GM19193 (cell line): Measurements from ENCODE around the gene COL25A1.

Experiments used
- POLR2A ChIP-seq: IDR thresholded peaks from 4 replicates; pipeline ENCODE4 v1.6.1; 2011; ENCODE audit not compliant: insufficient read depth, insufficient read length; ENCODE audit errors: extremely low read depth

COL25A1 gene

DNA sequence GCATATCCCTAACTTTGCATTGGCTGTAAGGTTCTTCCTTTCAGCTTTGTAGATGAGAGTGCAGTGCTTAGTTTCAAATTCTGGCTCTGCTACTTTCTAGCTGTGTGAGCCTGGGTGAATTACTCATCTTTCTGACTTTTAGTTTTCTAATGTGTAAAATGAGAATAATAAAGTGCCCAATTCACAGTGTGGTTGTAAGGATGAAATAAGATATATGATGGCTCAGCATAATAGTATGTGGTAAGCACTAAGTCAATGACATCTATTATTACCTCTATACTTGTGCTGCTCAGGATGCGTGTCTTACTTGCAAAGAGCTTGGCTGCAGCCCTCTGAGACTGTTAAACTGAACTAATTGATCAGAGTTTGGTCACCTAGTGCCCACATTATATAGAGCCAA, 509.0 kb downstream of the COL25A1 start:
- no peak for TF ChIP-seq POLR2A

DNA sequence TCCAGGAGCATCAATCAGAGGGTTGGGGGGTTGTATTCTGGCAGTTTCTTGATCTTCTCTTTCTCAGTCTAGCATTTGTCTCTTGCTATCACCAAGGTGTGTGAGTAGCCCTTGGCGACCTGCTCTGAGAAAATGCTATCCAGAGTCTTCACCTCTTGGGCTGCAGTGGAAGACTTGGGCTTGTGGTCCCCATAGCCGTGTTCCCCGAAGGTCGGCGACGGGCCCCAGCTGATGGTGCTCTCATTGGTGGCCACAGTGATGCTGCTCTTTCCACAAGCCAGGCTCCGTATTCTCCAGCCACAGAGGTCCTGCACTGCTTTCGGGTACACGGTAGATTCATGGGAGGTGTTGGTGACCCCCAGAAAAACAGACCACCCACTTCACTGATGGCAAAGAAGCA, 513.7 kb downstream of the COL25A1 start:
- TF ChIP-seq POLR2A: no peak

DNA sequence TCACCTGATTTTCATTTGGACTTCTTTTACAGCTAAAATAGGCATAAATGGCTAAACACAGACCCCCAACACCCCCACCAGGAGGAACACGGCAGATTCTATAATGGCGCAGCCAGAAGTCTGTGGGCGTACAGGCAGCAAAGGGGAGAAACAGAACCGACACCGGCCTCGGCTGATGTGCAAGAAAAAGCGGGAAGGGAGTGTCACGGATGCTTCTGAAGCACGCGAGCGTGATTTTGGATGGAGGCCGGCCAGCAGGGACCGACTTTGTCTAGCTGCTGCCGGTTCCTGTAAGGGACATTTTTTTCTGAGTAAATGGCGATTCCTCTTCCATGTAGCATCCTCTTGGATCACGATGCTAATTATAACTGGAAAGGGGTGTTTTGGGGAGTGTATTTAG, 514.7 kb downstream of the COL25A1 start:
- TF ChIP-seq POLR2A: no peak

DNA sequence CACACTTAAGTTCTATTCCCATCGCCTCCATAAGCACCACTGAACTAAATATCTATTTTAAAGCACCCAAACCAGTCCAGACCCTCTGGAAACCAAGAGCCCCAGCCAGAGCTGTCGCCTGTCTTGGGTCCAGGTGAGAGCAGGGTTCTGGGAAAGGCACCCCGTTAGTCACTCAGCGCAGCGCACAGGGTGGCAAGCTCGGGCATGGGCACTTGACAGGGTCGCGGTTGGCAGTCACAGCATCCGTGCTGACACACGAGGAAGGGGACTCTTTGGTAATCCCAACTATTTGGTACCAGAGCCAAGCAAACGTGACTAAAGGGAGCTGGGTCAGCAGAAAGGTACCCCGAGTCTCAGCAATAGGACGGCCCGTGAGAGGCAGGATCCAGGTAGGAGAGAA, 515.4 kb downstream of the COL25A1 start:
- TF ChIP-seq POLR2A: no peak

DNA sequence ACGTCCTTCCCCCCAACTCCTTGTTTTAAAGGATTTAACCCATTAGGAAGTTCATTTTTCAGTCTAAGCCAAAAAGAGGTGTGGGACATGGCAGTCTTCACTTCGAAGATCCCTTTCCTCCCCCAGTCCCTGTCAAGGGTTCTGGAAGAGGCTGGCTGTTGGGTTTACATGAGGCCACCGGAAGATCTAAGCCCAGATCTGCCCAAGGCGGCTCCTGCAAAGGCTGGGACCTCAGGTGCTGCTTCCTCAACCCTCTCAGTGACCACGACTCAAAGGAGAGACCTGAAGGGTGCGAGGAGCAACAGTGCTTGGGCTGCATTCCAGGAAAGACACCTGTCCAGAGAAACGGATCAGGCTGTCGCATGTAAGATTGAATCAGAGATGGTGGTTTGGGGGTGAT, 516.1 kb downstream of the COL25A1 start:
- no peak for TF ChIP-seq POLR2A

DNA sequence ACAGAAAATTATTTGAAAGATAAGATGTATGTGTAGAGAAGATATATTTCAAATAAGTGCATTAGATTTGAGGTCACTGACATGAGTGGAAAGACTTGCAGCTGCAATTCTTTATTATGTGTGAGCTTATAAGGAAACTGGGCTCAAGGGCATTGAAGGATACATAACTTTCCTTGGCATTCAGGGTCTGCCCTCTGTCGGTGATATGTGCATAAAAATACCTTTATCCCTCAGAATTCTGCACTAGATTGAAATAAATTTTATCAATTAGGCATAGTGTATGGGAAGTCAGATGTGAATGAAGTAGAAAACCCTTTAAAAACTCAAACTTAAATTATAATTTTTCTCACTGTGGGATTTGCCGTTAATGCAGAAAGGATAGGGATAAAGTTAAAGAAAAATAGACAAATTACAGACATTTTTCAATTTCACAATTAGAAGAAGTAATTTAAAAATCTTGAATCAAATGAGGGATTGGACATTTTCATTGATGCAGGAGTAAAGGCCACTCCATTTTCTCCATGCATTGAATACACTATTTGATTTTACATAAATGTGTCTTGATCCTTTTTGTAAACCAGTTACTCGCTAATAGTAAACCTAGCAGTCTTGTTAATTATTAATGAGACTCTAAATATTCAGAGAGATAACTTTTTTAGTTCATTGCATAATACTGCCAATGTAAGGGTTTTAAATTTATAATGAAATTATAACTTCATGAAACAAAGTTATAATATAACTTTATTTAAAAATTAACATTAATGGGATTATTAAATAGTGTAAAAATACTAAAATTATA, 518.6 kb downstream of the COL25A1 start:
- TF ChIP-seq POLR2A: no peak

DNA sequence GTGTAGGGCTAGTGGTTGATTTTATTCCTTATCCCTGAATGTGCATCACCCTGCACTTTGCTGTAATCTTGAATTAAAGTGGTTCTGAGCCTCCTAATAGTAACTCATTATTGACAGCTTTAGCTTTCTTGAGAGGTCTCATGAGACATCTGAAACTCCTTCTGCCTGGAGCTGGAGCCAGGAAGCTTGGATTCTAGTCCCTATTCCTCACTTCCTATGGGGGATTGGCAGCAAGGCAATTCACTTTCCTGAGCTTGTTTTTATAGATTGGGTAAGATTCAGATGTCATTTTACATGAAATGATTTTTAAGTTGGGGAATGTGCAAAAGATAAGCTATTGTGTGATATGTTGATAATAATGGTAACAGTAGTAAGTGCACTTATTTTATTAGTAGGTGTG, 522.5 kb downstream of the COL25A1 start:
- TF ChIP-seq POLR2A: no peak

DNA sequence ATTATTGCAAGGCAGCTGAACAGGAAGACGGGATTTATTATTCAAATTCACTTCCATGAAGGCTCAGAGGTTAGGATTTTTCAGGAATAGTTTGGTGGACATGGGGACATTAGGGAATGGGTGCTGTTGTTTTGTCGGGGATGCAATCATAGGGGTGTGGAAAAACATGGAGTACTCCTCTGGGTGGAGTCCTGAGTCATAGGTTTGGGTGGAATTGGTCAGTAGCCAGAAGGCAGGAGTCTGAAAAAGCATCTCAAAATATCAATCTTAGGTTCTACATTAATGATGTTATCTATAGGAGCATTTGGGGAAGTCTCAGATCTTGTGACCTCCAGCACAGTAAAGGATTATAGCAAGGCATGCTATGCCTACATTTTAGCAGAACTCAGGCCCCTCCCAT, 525.1 kb downstream of the COL25A1 start:
- TF ChIP-seq POLR2A: no peak

DNA sequence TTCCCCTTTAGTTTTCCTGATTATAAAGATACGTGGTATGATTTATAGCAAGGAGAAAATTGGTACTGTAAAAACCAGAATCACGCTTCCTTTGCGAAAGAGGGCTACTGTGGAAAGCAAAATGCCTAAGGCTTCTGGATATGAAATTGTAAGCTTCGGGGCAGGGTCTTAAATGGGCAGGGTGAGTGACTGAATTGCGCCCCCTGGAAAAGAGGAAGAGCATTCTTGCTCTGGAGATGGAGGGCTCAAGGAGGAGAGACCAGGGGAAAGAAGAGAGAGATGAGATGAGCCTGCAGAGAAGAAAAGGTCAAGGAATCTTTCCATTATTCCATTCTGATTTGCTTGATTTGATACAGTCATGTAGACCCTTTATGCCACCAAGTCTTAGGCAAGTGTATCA, 526.5 kb downstream of the COL25A1 start:
- no peak for TF ChIP-seq POLR2A

DNA sequence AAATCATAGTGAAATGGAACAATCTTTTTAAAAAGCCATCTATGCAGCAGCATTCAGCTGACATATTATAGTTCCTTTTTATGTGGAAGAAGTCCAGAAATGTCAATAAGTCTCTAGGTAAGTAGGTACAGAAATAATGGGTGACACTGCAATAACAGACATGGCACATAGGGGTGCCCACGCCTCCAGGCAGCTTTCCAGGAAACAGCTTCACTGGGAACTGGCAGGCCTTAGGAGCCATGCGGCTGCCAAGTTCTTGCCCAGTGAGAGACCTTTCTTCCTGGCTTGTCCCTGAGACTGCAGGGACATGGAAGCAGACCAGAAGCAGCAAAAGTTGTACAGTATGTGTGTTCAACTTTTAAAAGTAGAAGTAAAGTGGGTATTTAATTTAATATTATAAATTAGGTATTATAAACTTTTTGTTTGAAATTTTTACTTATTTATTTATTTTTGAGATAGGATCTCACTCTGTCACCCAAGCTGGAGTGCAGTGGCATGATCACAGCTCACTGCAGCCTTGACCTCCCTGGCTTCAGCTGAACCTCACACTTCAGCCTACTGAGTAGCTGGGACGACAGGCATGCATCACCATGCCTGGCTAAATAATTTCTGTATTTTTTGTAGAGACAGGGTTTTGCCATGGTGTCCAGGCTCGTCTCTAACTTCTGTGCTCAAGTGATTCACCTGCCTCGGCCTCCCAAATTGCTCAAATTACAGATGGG, 527.5 kb downstream of the COL25A1 start:
- no peak for TF ChIP-seq POLR2A

DNA sequence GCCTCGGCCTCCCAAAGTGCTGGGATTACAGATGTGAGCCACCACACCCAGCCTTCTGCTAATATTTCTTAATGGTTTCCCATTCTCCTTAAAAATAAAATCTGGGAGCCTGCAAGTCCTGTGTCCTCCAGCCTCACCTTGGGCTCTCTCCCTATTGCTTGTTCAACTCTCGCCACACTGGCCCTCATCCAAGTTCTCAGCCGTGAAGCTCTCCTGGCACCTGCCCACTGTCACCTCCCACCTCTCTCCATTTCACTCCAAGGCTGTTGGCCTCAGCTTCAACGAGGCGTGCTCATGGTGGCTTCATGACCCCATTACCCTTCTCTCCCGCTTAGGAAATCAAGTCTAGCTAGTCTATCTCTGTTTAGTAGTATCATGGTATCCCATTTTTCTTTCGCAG, 530.1 kb downstream of the COL25A1 start:
- no peak for TF ChIP-seq POLR2A

DNA sequence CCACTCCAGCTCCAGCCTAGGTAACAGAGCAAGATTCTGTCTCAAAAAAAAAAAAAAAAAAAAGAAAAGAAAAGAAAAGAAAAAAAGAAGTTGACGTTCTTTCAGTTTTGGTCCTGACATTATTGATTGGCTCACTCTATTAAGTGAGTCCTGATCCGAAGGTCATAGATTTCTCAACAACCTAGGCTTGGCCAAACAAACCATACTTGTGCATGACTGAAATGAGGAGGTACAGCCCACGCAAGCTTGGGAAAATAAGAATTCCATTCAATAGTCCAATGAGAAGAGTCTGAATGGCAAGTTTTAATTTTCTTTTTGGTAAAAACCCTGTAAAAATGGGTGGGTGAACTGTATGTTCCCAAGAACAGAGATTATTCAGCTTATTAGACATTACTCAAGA, 536.4 kb downstream of the COL25A1 start:
- no peak for TF ChIP-seq POLR2A

DNA sequence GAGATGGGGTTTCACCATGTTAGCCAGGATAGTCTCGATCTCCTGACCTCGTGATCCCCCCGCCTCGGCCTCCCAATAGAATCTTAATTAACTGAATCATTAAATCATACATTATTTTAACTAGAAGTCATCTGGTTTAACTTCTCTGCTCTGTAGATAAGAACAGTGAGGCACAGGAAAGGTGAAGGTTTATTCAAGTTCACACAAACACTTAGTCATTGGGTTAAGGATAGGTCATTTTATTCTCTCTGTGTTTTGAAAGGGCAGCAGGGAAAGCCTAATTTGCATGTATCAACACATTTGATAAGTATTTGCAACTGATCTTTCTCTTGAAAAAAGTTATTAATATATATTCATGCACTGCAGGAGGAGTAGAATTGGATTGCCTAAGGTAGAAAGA, 538.5 kb downstream of the COL25A1 start:
- no peak for TF ChIP-seq POLR2A

DNA sequence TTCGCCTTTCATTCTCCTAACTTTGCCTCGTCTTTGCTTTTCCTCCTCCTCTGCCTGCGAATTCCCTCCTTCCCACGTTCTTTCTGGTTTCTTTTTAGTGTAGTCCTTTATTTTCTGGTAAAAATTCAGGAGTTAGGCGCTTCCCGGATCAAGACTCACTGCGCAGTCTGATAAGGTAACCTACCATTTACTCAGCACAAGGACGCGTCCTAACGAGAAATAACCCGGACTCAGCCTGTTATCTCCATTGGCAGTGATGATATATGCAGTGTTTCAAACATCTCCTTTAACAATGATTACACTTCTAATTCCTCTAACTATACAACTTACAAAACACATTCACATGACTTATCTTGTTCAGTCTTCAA, 539.2 kb downstream of the COL25A1 start:
- no peak for TF ChIP-seq POLR2A

DNA sequence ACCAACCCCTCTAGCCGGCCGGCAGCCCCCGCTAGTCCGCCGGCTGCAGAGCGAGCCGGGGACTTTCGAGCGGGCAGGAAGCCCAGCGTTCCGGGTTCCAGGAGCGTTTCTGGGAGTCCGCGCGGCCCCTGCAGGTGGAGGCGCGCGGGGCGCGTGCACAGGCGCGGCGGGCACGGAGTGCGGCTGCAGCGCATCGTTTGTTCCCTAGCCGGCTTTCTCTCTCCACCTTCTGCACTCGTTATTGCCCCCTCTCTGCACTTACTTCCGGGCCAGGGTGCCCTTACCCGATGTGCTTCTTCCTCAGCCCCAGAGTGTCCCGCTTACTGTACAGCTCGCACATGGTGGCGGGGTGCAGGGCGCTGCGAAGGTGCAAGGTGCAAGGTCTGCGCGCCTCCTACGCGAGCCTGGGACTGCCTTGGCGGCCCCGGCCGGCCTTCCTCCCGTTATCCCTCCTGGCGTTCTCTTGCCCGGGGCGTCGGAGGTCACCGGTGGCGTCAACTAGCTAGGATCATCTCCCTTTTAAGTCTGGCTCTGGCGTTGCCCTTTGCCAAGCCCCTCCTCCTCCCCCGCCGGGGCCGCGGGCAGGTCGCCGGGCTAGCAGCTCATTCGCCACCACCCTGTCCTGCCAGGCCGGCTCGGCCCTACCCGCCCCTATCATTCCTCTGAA, 539.8 kb downstream of the COL25A1 start, which contains the start of gene ETNPPL:
Gene ETNPPL (minus strand): TSS at position 495 of the 667 bp plus-strand sequence. CDS start 155 bp downstream, at position 340.
- no peak for TF ChIP-seq POLR2A
